Measurements from ENCODE around the gene ZDHHC13.

GRCh38 chr11:19218786-19219460 lies 102.0 kb downstream of the ZDHHC13 start:
- TF ChIP-seq POLR2A (IDR thresholded peaks at IDR 0.05) (no peak), CTCF (IDR thresholded peaks at IDR 0.05) (no peak)

Measured in adrenal gland (tissue), 5 donors.